Ishikawa (cell line): Measurements from ENCODE around the gene DCUN1D2.

Experiments
- CEBPB ChIP-seq: IDR thresholded peaks from 2 replicates; pipeline ENCODE4 v1.6.1; 2012
- TAF1 ChIP-seq: IDR thresholded peaks from 2 replicates; pipeline ENCODE4 v1.6.1; 2012; ENCODE audit warnings: low read depth, mild to moderate bottlenecking
- TF ChIP-seq, protein P1 (sequence below): IDR thresholded peaks from 2 replicates; pipeline ENCODE4 v1.6.1; 2012; ENCODE audit warnings: low read depth, mild to moderate bottlenecking

DCUN1D2 gene

DNA sequence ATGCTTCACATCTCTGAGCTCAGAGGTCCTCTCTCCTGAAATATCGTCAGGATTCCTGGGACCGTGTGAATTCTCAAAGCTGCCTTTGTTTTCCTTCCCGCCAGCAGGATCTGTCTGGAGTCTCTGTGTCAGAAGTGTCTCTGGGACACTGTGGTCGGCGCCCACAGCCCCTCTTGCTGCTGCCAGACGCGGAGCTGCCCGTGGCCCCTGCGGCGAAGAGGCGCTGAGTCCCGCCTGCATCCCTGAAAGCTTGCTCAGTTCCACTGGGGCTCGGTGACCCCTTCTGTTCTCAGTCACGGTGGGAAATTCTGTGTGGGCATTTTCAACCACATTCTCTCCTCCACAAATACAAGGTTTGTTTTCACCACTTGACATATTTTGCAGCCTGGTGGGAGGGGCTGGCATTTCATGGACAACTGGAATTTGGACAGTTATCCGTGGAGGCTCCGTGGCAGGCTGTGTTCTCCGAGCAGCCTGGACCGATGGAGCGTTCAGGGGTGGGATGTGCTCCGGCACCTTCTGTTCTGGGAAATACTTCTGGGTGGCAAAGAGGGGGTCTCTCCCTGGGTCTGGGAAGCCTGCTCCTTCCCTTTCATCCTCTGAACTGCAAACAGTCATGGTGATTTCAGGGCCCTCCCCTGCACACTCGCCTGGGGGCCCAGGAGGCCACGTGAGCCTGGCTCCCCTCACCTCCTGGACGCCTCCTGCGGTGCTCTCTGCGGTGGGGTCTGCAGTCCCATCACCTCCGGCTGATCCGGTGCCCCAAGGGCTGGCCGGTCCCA is 84.0 kb downstream of the DCUN1D2 start:
- TF ChIP-seq, protein P1, sequence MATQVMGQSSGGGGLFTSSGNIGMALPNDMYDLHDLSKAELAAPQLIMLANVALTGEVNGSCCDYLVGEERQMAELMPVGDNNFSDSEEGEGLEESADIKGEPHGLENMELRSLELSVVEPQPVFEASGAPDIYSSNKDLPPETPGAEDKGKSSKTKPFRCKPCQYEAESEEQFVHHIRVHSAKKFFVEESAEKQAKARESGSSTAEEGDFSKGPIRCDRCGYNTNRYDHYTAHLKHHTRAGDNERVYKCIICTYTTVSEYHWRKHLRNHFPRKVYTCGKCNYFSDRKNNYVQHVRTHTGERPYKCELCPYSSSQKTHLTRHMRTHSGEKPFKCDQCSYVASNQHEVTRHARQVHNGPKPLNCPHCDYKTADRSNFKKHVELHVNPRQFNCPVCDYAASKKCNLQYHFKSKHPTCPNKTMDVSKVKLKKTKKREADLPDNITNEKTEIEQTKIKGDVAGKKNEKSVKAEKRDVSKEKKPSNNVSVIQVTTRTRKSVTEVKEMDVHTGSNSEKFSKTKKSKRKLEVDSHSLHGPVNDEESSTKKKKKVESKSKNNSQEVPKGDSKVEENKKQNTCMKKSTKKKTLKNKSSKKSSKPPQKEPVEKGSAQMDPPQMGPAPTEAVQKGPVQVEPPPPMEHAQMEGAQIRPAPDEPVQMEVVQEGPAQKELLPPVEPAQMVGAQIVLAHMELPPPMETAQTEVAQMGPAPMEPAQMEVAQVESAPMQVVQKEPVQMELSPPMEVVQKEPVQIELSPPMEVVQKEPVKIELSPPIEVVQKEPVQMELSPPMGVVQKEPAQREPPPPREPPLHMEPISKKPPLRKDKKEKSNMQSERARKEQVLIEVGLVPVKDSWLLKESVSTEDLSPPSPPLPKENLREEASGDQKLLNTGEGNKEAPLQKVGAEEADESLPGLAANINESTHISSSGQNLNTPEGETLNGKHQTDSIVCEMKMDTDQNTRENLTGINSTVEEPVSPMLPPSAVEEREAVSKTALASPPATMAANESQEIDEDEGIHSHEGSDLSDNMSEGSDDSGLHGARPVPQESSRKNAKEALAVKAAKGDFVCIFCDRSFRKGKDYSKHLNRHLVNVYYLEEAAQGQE, result no peak
- TF ChIP-seq CEBPB (no peak), TAF1 (no peak)
